ENCODE results near the gene RPS16. TPM values are rescaled to one million over a fixed set of nuclear protein-coding genes. Genes with fewer than 3 reads are reported as not detected.
A peak's percentile ranks its signal among the peaks of the same experiment; 100 is the strongest.

Gene RPS16
- total RNA-seq (2014; rRNA removed; shearing (Covaris generic)) = 106 and 207 TPM in 2 replicates
- polyA plus RNA-seq (2016; fragmentation: Nextera tagmentation; extraction: Ambion mirVana) = 1,901 and 2,135 TPM in 2 replicates
- long read RNA-seq, transcript RPS16-201 (5 exons, 560 nt) = major isoform, 1,641 of 1,694 reads
- long read RNA-seq, transcript RPS16-207 (5 exons, 492 nt) = minor isoform, 24 of 1,694 reads
- long read RNA-seq, partial matches to known transcripts = 5 of 1,694 reads
- long read RNA-seq, other reads (novel, unspliced or antisense) = 20 of 1,694 reads

- no peaks in the 10 kb centered on the region for H3K9me2 ChIP-seq (ENCODE audit: insufficient read depth)
- peak within 1 kb of the TSS; percentile 100 for H3K4me3 ChIP-seq
- peaks cover 23% of the 10 kb centered on the region for H4K20me1 ChIP-seq (replicated peaks; ENCODE audit: insufficient read depth)
- H3K27ac ChIP-seq (ENCODE audit: low read depth) = peak within 1 kb of the TSS; percentile 100
- ATAC-seq (peak; percentile 91), DNase-seq (ENCODE audit: low spot score) (peak; percentile 99)
- Mint-ChIP-seq H3K36me3 (ENCODE audit: low read depth) (peaks cover 51% of the 10 kb centered on the region), H3K9me3 (peaks cover 6% of the 10 kb centered on the region), H3K4me1 (peaks cover 44% of the 10 kb centered on the region), H3K27me3 (ENCODE audit: insufficient read depth, low read depth, poor library complexity) (peaks cover 51% of the 10 kb centered on the region), H3K27ac (peak within 1 kb of the TSS; percentile 99), H3K4me3 (peak within 1 kb of the TSS; percentile 100)
- H3K79me2 ChIP-seq (replicated peaks; ENCODE audit: insufficient read depth) = peaks cover 27% of the 10 kb centered on the region
- H3K27me3 ChIP-seq (ENCODE audit: insufficient read depth) = no peaks in the 10 kb centered on the region
- H3K4me1 ChIP-seq (ENCODE audit: insufficient read depth) = peaks cover 20% of the 10 kb centered on the region
- peaks cover 49% of the 10 kb centered on the region for H3F3A ChIP-seq (replicated peaks; ENCODE audit: low read depth)
- peaks cover 34% of the 10 kb centered on the region for H3K36me3 ChIP-seq (ENCODE audit: insufficient read depth)
- no peak for TF ChIP-seq JUNB (IDR thresholded peaks at IDR 0.05; ENCODE audit: unreplicated experiment)
- TF ChIP-seq POLR2AphosphoS5 (IDR thresholded peaks at IDR 0.05; ENCODE audit: low read depth) = peak; percentile 99
- TF ChIP-seq EZH2phosphoT487 (IDR thresholded peaks at IDR 0.05; ENCODE audit: unreplicated experiment) = no peak
- TF ChIP-seq ZNF462 (CRISPR knock-in tag; IDR thresholded peaks at IDR 0.05) = no peak
- TF ChIP-seq STAT1 (IDR thresholded peaks at IDR 0.05; ENCODE audit: unreplicated experiment) = no peak
- peak; percentile 93 for TF ChIP-seq ETS1 (IDR thresholded peaks at IDR 0.05)
- no peak for TF ChIP-seq EZH2 (IDR thresholded peaks at IDR 0.05; ENCODE audit: low read depth, unreplicated experiment)
- TF ChIP-seq CREB1 (CRISPR knock-in tag; IDR thresholded peaks at IDR 0.05; ENCODE audit: low read depth) = 0 out of 2 replicates have a peak, but pooled peaks have one; percentile 58
- H2AFZ ChIP-seq = no peak within 1 kb of the TSS
- peak within 1 kb of the TSS; percentile 100 for H3K4me2 ChIP-seq
Observed at GRCh38 chr19:39435499-39436349, at the start of gene RPS16. TSS of gene RPS16 (minus strand) at chr19:39435949. CDS start at chr19:39435895, 54 bp downstream.

All from GM23338 (cell line).